GM12865 (cell line): Measurements from ENCODE around the gene RFX2.

ENCODE experiments used
- DNase-seq: peaks from one replicate; pipeline ENCODE4 v3.0.0; 2010; ENCODE audit warnings: low read depth
- H3K4me3 ChIP-seq: 2 replicates; pipeline ENCODE4 v1.5.1; 2011; ENCODE audit warnings: mild to moderate bottlenecking, low read depth, low read length, control low read depth
- CTCF ChIP-seq: IDR thresholded peaks from 2 replicates; pipeline ENCODE4 v1.5.1; 2011; ENCODE audit warnings: low read length, control low read depth, low read depth, inconsistent platforms; ENCODE audit not compliant: insufficient read depth; ENCODE audit errors: missing control alignments

RFX2 gene

DNA sequence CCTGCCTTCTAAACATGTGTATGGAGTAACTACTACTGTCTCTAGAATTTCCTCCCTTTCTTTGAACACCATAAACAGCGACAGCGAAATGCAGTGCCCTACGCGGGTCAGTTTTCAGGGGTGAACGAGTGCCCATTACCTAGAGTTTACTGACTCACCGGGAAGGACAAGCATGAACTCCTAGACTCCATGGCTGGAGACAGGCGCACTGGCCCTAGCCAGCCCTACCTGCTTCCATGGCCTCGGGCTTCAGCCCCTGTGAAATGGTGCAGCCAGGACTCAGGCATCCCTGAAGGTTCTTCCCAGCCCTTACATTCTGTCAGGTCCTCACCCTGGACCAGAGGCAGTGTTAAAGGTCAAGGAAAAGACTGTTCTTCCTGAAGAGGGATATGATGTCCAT, 140.8 kb downstream of the RFX2 start:
- DNase-seq = no peak
- H3K4me3 ChIP-seq = no peak overlapping the region
- no peak for TF ChIP-seq CTCF

GRCh38 chr19:5968431-5969373, 141.6 kb downstream of the RFX2 start:
- TF ChIP-seq CTCF = no peak
- H3K4me3 ChIP-seq = no peak overlapping the region
- no peak for DNase-seq

DNA sequence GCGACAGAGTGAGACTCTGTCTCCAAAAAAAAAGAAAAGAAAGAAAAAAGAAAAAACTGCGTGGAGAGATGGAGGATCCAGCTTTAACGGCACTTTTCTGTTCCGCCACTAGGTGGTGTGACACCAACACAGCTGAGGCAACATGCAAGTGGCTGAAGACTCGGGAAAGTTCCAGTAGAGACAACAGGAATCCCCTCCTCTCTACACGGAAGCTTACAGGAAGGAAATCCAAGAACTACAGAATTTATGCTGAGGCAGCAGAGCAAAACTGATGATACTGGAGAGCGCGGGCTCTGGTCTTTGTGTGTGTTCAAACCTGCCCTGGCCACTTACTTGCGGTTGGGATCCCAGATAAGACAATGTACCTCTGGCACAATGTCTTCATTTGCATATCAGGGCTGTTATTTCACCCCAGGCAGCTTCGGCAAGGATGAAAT, 142.3 kb downstream of the RFX2 start:
- no peak overlapping the region for H3K4me3 ChIP-seq
- TF ChIP-seq CTCF = peak; percentile 82
- peak; percentile 74 for DNase-seq

DNA sequence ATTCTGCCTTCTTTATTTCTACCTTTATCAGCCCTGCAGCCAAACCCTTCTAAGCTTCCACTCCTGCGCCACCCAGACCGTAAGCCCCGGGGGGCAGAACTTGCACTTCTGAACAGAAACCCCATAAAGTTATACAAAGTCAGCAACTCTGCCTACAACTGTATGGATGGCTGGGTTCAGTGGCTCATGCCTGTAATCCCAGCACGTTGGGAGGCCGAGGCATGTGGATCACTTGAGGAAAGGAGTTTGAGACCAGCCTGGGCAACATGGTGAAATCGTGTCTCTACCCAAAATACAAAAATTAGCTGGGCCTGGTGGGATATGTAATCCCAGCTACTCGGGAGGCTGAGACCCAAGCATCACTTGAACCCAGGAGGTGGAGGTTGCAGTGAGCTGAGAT, 142.7 kb downstream of the RFX2 start:
- no peak for DNase-seq
- no peak overlapping the region for H3K4me3 ChIP-seq
- no peak for TF ChIP-seq CTCF

DNA sequence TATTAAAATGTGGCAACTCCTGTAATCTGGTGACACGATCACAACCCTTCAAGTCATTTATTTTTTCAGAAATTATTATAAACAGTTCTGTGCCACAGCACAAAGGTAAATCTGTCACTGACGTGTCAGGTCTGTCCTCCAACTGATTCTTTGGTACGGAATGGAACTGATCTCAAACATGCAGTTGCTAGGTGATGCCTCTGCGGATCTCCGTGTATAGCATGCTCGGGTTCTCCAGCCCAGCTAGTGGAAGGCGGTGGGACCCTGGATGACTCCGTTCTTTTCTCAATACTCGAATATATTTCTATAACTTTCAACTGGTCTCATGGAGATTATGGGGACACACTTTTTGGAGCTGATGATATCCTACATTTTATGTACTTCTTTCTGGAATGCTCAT, 143.4 kb downstream of the RFX2 start:
- H3K4me3 ChIP-seq = no peak overlapping the region
- no peak for TF ChIP-seq CTCF
- no peak for DNase-seq

- DNase-seq = no peak
- no peak overlapping the region for H3K4me3 ChIP-seq
- TF ChIP-seq CTCF = no peak
These were observed 144.1 kb downstream of the RFX2 start for GRCh38 chr19:5966215-5966614.
